ENCODE measurements around the gene PPAN.

Gene PPAN

GRCh38 chr19:10113964-10114650, 7.9 kb downstream of the PPAN start:
- DNase-seq (ENCODE audit: low read depth, low spot score): no peak
- no peaks in the 10 kb centered on the region for H3K27me3 ChIP-seq (ENCODE audit: control insufficient read depth, insufficient read depth, low read length)
- no CpG with 5 or more reads among the region's 43 CpGs for WGBS (ENCODE audit: insufficient coverage, insufficient read length)
- H3K4me3 ChIP-seq (ENCODE audit: low read length): no peak overlapping the region
- peaks cover 47% of the 10 kb centered on the region for H3K36me3 ChIP-seq (ENCODE audit: control insufficient read depth, insufficient read depth, low read length)
- H3K27ac ChIP-seq (ENCODE audit: low read length): no peak overlapping the region
- peaks cover 3% of the 10 kb centered on the region; the same call in 1 of the 2 replicates for H3K4me1 ChIP-seq (ENCODE audit: control insufficient read depth, insufficient read depth, low read length)
- no peaks in the 10 kb centered on the region for H3K9me3 ChIP-seq (ENCODE audit: control insufficient read depth, insufficient read depth, low read length)

- Histone ChIP-seq H3K27ac (ENCODE audit: low read length) (no peak overlapping the region), H3K4me1 (ENCODE audit: control insufficient read depth, insufficient read depth, low read length) (peaks cover 3% of the 10 kb centered on the region; the same call in 1 of the 2 replicates), H3K4me3 (ENCODE audit: low read length) (no peak overlapping the region), H3K9me3 (ENCODE audit: control insufficient read depth, insufficient read depth, low read length) (no peaks in the 10 kb centered on the region), H3K27me3 (ENCODE audit: control insufficient read depth, insufficient read depth, low read length) (no peaks in the 10 kb centered on the region), H3K36me3 (ENCODE audit: control insufficient read depth, insufficient read depth, low read length) (peaks cover 40% of the 10 kb centered on the region)
- no CpG with 5 or more reads among the region's 26 CpGs for WGBS (ENCODE audit: insufficient coverage, insufficient read length)
- DNase-seq (ENCODE audit: low read depth, low spot score): no peak
Observed at GRCh38 chr19:10114651-10115391, 8.7 kb downstream of the PPAN start.

- no CpG with 5 or more reads among the region's 45 CpGs for WGBS (ENCODE audit: insufficient coverage, insufficient read length)
- Histone ChIP-seq H3K27ac (ENCODE audit: low read length) (no peak overlapping the region), H3K27me3 (ENCODE audit: control insufficient read depth, insufficient read depth, low read length) (no peaks in the 10 kb centered on the region), H3K4me1 (ENCODE audit: control insufficient read depth, insufficient read depth, low read length) (peaks cover 3% of the 10 kb centered on the region; the same call in 1 of the 2 replicates), H3K4me3 (ENCODE audit: low read length) (no peak overlapping the region), H3K36me3 (ENCODE audit: control insufficient read depth, insufficient read depth, low read length) (peaks cover 33% of the 10 kb centered on the region), H3K9me3 (ENCODE audit: control insufficient read depth, insufficient read depth, low read length) (no peaks in the 10 kb centered on the region)
- DNase-seq (ENCODE audit: low read depth, low spot score): no peak
Observed at GRCh38 chr19:10115392-10116084, 9.4 kb downstream of the PPAN start.

- H3K4me1 ChIP-seq (ENCODE audit: control insufficient read depth, insufficient read depth, low read length): peaks cover 3% of the 10 kb centered on the region; the same call in 1 of the 2 replicates
- WGBS (ENCODE audit: insufficient coverage, insufficient read length): no CpG with 5 or more reads among the region's 35 CpGs
Observed at GRCh38 chr19:10116085-10116865, 10.1 kb downstream of the PPAN start.

GRCh38 chr19:10116866-10117616, 10.9 kb downstream of the PPAN start:
- DNase-seq (ENCODE audit: low read depth, low spot score): no peak
- Histone ChIP-seq H3K36me3 (ENCODE audit: control insufficient read depth, insufficient read depth, low read length) (peaks cover 25% of the 10 kb centered on the region), H3K4me1 (ENCODE audit: control insufficient read depth, insufficient read depth, low read length) (peaks cover 3% of the 10 kb centered on the region; the same call in 1 of the 2 replicates), H3K27me3 (ENCODE audit: control insufficient read depth, insufficient read depth, low read length) (no peaks in the 10 kb centered on the region), H3K4me3 (ENCODE audit: low read length) (no peak overlapping the region), H3K9me3 (ENCODE audit: control insufficient read depth, insufficient read depth, low read length) (no peaks in the 10 kb centered on the region), H3K27ac (ENCODE audit: low read length) (no peak overlapping the region)
- WGBS (ENCODE audit: insufficient coverage, insufficient read length): no CpG with 5 or more reads among the region's 21 CpGs

More at GRCh38 chr19:10116085-10116865, 10.1 kb downstream of the PPAN start:
- Histone ChIP-seq H3K4me3 (ENCODE audit: low read length) (no peak overlapping the region), H3K36me3 (ENCODE audit: control insufficient read depth, insufficient read depth, low read length) (peaks cover 29% of the 10 kb centered on the region), H3K27ac (ENCODE audit: low read length) (no peak overlapping the region), H3K27me3 (ENCODE audit: control insufficient read depth, insufficient read depth, low read length) (no peaks in the 10 kb centered on the region), H3K9me3 (ENCODE audit: control insufficient read depth, insufficient read depth, low read length) (no peaks in the 10 kb centered on the region)
- no peak for DNase-seq (ENCODE audit: low read depth, low spot score)

GRCh38 chr19:10118960-10119359, 12.8 kb downstream of the PPAN start:
- peaks cover 3% of the 10 kb centered on the region; the same call in 1 of the 2 replicates for H3K4me1 ChIP-seq (ENCODE audit: control insufficient read depth, insufficient read depth, low read length)
- H3K27ac ChIP-seq (ENCODE audit: low read length): no peak overlapping the region
- peaks cover 25% of the 10 kb centered on the region for H3K36me3 ChIP-seq (ENCODE audit: control insufficient read depth, insufficient read depth, low read length)
- DNase-seq (ENCODE audit: low read depth, low spot score): no peak
- no peaks in the 10 kb centered on the region for H3K9me3 ChIP-seq (ENCODE audit: control insufficient read depth, insufficient read depth, low read length)
- H3K27me3 ChIP-seq (ENCODE audit: control insufficient read depth, insufficient read depth, low read length): no peaks in the 10 kb centered on the region
- peak overlapping the region; percentile 85 for H3K4me3 ChIP-seq (ENCODE audit: low read length)
- WGBS (ENCODE audit: insufficient coverage, insufficient read length): no CpG with 5 or more reads among the region's 12 CpGs

GRCh38 chr19:10120538-10121189, 14.5 kb downstream of the PPAN start:
- H3K4me3 ChIP-seq (ENCODE audit: low read length): no peak overlapping the region

GRCh38 chr19:10122045-10122444, 15.9 kb downstream of the PPAN start:
- no peak overlapping the region for H3K4me3 ChIP-seq (ENCODE audit: low read length)
- H3K27ac ChIP-seq (ENCODE audit: low read length): no peak overlapping the region
- H3K4me1 ChIP-seq (ENCODE audit: control insufficient read depth, insufficient read depth, low read length): peaks cover 3% of the 10 kb centered on the region; the same call in 1 of the 2 replicates
- no peaks in the 10 kb centered on the region for H3K9me3 ChIP-seq (ENCODE audit: control insufficient read depth, insufficient read depth, low read length)
- H3K27me3 ChIP-seq (ENCODE audit: control insufficient read depth, insufficient read depth, low read length): no peaks in the 10 kb centered on the region
- H3K36me3 ChIP-seq (ENCODE audit: control insufficient read depth, insufficient read depth, low read length): peaks cover 6% of the 10 kb centered on the region
- no peak for DNase-seq (ENCODE audit: low read depth, low spot score)
- no CpG with 5 or more reads among the region's 6 CpGs for WGBS (ENCODE audit: insufficient coverage, insufficient read length)

More at GRCh38 chr19:10120538-10121189, 14.5 kb downstream of the PPAN start:
- H3K4me1 ChIP-seq (ENCODE audit: control insufficient read depth, insufficient read depth, low read length): peaks cover 3% of the 10 kb centered on the region; the same call in 1 of the 2 replicates
- no peaks in the 10 kb centered on the region for H3K9me3 ChIP-seq (ENCODE audit: control insufficient read depth, insufficient read depth, low read length)
- H3K36me3 ChIP-seq (ENCODE audit: control insufficient read depth, insufficient read depth, low read length): peaks cover 19% of the 10 kb centered on the region
- H3K27me3 ChIP-seq (ENCODE audit: control insufficient read depth, insufficient read depth, low read length): no peaks in the 10 kb centered on the region
- WGBS (ENCODE audit: insufficient coverage, insufficient read length): no CpG with 5 or more reads among the region's 9 CpGs
- DNase-seq (ENCODE audit: low read depth, low spot score): no peak
- no peak overlapping the region for H3K27ac ChIP-seq (ENCODE audit: low read length)

GRCh38 chr19:10124429-10124828, 18.3 kb downstream of the PPAN start:
- no CpG with 5 or more reads among the region's 7 CpGs for WGBS (ENCODE audit: insufficient coverage, insufficient read length)
- H3K4me3 ChIP-seq (ENCODE audit: low read length): no peak overlapping the region
- H3K9me3 ChIP-seq (ENCODE audit: control insufficient read depth, insufficient read depth, low read length): no peaks in the 10 kb centered on the region
- no peaks in the 10 kb centered on the region for H3K4me1 ChIP-seq (ENCODE audit: control insufficient read depth, insufficient read depth, low read length)
- H3K36me3 ChIP-seq (ENCODE audit: control insufficient read depth, insufficient read depth, low read length): no peaks in the 10 kb centered on the region
- no peak overlapping the region for H3K27ac ChIP-seq (ENCODE audit: low read length)
- no peak for DNase-seq (ENCODE audit: low read depth, low spot score)
- no peaks in the 10 kb centered on the region for H3K27me3 ChIP-seq (ENCODE audit: control insufficient read depth, insufficient read depth, low read length)

Data from iPS DF 6.9 (cell line).